B cell (primary cell): ENCODE results near the gene OR51B2.

ENCODE experiments used
- CTCF ChIP-seq: fragments of 200-600 bp; IDR thresholded peaks from one replicate; pipeline ENCODE4 v1.8.0; 2022; ENCODE audit warnings: antibody characterized with exemption, mild to moderate bottlenecking
- EZH2 ChIP-seq: IDR thresholded peaks from 2 replicates; pipeline ENCODE4 v1.6.1; 2012; ENCODE audit warnings: borderline replicate concordance, low read depth, mild to moderate bottlenecking, moderate library complexity, low read length; ENCODE audit not compliant: insufficient read depth, poor library complexity, severe bottlenecking

GRCh38 chr11:5300251-5300650 is 23.8 kb downstream of the OR51B2 start:
- TF ChIP-seq CTCF = no peak
- TF ChIP-seq EZH2 = no peak
